HEK293T (cell line): Measurements from ENCODE around the gene INTS3.

ENCODE experiments used
- ARNT ChIP-seq: fragments of 450-650 bp; IDR thresholded peaks from 2 replicates; pipeline ENCODE4 v1.6.1; 2017; ENCODE audit warnings: mild to moderate bottlenecking
- BHLHE40 ChIP-seq: fragments of 450-650 bp; IDR thresholded peaks from 2 replicates; pipeline ENCODE4 v1.6.1; 2016; ENCODE audit warnings: mild to moderate bottlenecking, moderate library complexity, borderline replicate concordance
- ELF4 ChIP-seq: fragments of 450-650 bp; IDR thresholded peaks from 2 replicates; pipeline ENCODE4 v1.6.1; 2017; ENCODE audit warnings: antibody characterized with exemption
- FOXA1 ChIP-seq: fragments of 450-650 bp; IDR thresholded peaks from 2 replicates; pipeline ENCODE4 v1.6.1; 2016; ENCODE audit warnings: mild to moderate bottlenecking
- FOXK2 ChIP-seq: fragments of 450-650 bp; IDR thresholded peaks from 2 replicates; pipeline ENCODE4 v1.6.1; 2016; ENCODE audit warnings: mild to moderate bottlenecking
- FOXM1 ChIP-seq: fragments of 450-650 bp; IDR thresholded peaks from 2 replicates; pipeline ENCODE4 v1.6.1; 2017; ENCODE audit warnings: mild to moderate bottlenecking, borderline replicate concordance
- LEF1 ChIP-seq: fragments of 450-650 bp; IDR thresholded peaks from 2 replicates; pipeline ENCODE4 v1.6.1; 2017; ENCODE audit warnings: mild to moderate bottlenecking, borderline replicate concordance
- SP1 ChIP-seq: fragments of 450-650 bp; IDR thresholded peaks from 2 replicates; pipeline ENCODE4 v1.6.1; 2017
- SUZ12 ChIP-seq: fragments of 450-650 bp; IDR thresholded peaks from 2 replicates; pipeline ENCODE4 v1.6.1; 2016; ENCODE audit warnings: mild to moderate bottlenecking
- TARDBP ChIP-seq: fragments of 450-650 bp; IDR thresholded peaks from 2 replicates; pipeline ENCODE4 v1.6.1; 2016
- ZNF384 ChIP-seq: fragments of 450-650 bp; IDR thresholded peaks from 2 replicates; pipeline ENCODE4 v1.6.1; 2016

GRCh38 chr1:153770797-153771196 is 42.9 kb downstream of the INTS3 start:
- TF ChIP-seq FOXK2: no peak
- TF ChIP-seq BHLHE40: no peak
- no peak for TF ChIP-seq FOXA1
- TF ChIP-seq ELF4: no peak
- no peak for TF ChIP-seq TARDBP
- no peak for TF ChIP-seq SP1
- no peak for TF ChIP-seq LEF1
- TF ChIP-seq ARNT: no peak
- no peak for TF ChIP-seq SUZ12
- TF ChIP-seq FOXM1: no peak
- no peak for TF ChIP-seq ZNF384
